OCI-LY7 (cell line): ENCODE data around the gene TAS2R13.

ENCODE experiments used
- EZH2phosphoT487 ChIP-seq: fragments of 200-600 bp; sonication (generic); IDR thresholded peaks from 2 replicates; pipeline ENCODE4 v1.6.1; 2018; ENCODE audit warnings: low read depth, borderline replicate concordance, mild to moderate bottlenecking, mixed run types, antibody characterized with exemption, low read length, moderate library complexity, mixed read lengths
- TF ChIP-seq, protein P1 (sequence below): fragments of 200-600 bp; sonication (generic); conservative IDR thresholded peaks from 2 replicates; pipeline ENCODE4 v1.5.1; 2014; ENCODE audit warnings: mild to moderate bottlenecking, antibody characterized with exemption, low read length, moderate library complexity, mixed read lengths

GRCh38 chr12:10939163-10939562 lies 29.8 kb upstream of the TAS2R13 start, which contains the start of gene TAS2R14:
- TF ChIP-seq, protein P1, sequence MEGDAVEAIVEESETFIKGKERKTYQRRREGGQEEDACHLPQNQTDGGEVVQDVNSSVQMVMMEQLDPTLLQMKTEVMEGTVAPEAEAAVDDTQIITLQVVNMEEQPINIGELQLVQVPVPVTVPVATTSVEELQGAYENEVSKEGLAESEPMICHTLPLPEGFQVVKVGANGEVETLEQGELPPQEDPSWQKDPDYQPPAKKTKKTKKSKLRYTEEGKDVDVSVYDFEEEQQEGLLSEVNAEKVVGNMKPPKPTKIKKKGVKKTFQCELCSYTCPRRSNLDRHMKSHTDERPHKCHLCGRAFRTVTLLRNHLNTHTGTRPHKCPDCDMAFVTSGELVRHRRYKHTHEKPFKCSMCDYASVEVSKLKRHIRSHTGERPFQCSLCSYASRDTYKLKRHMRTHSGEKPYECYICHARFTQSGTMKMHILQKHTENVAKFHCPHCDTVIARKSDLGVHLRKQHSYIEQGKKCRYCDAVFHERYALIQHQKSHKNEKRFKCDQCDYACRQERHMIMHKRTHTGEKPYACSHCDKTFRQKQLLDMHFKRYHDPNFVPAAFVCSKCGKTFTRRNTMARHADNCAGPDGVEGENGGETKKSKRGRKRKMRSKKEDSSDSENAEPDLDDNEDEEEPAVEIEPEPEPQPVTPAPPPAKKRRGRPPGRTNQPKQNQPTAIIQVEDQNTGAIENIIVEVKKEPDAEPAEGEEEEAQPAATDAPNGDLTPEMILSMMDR, result no peak
- no peak for TF ChIP-seq EZH2phosphoT487
